ENCODE measurements around the gene CCR7.

DNA sequence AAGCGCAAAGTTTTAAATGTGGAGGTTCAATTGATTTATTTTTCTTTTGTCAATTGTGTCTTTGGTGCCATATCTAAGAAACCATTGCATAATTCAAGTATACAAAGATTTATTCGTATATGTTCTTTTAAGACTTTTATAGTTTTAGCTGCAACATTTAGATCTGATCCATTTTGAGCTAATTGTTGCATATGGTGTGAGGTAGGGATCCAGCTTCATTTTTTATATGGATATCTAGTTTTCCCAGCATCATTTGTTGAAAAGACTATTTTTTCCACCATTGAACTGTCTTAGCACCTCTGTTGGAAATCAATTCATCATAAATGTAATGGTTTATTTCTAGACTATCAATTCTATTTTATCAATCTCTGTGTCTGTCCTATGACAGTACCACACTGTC is 2.1 kb upstream of the CCR7 start:
- TF ChIP-seq, protein P1, sequence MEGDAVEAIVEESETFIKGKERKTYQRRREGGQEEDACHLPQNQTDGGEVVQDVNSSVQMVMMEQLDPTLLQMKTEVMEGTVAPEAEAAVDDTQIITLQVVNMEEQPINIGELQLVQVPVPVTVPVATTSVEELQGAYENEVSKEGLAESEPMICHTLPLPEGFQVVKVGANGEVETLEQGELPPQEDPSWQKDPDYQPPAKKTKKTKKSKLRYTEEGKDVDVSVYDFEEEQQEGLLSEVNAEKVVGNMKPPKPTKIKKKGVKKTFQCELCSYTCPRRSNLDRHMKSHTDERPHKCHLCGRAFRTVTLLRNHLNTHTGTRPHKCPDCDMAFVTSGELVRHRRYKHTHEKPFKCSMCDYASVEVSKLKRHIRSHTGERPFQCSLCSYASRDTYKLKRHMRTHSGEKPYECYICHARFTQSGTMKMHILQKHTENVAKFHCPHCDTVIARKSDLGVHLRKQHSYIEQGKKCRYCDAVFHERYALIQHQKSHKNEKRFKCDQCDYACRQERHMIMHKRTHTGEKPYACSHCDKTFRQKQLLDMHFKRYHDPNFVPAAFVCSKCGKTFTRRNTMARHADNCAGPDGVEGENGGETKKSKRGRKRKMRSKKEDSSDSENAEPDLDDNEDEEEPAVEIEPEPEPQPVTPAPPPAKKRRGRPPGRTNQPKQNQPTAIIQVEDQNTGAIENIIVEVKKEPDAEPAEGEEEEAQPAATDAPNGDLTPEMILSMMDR (IDR thresholded peaks at IDR 0.05; ENCODE audit: insufficient read depth, low read length): no peak
- TF ChIP-seq, protein P2, sequence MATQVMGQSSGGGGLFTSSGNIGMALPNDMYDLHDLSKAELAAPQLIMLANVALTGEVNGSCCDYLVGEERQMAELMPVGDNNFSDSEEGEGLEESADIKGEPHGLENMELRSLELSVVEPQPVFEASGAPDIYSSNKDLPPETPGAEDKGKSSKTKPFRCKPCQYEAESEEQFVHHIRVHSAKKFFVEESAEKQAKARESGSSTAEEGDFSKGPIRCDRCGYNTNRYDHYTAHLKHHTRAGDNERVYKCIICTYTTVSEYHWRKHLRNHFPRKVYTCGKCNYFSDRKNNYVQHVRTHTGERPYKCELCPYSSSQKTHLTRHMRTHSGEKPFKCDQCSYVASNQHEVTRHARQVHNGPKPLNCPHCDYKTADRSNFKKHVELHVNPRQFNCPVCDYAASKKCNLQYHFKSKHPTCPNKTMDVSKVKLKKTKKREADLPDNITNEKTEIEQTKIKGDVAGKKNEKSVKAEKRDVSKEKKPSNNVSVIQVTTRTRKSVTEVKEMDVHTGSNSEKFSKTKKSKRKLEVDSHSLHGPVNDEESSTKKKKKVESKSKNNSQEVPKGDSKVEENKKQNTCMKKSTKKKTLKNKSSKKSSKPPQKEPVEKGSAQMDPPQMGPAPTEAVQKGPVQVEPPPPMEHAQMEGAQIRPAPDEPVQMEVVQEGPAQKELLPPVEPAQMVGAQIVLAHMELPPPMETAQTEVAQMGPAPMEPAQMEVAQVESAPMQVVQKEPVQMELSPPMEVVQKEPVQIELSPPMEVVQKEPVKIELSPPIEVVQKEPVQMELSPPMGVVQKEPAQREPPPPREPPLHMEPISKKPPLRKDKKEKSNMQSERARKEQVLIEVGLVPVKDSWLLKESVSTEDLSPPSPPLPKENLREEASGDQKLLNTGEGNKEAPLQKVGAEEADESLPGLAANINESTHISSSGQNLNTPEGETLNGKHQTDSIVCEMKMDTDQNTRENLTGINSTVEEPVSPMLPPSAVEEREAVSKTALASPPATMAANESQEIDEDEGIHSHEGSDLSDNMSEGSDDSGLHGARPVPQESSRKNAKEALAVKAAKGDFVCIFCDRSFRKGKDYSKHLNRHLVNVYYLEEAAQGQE (IDR thresholded peaks at IDR 0.05; ENCODE audit: insufficient replicate concordance, low read depth): no peak
- TF ChIP-seq POLR2AphosphoS5 (IDR thresholded peaks at IDR 0.05; ENCODE audit: low read depth) (no peak), GABPA (IDR thresholded peaks at IDR 0.05; ENCODE audit: low read depth) (no peak), SPI1 (IDR thresholded peaks at IDR 0.05; ENCODE audit: borderline replicate concordance, low read depth) (no peak)

All from HL-60 (cell line).